Measurements from ENCODE around the gene S100P.
"Not testable (repeated sequence)": the region's sequence is repeated elsewhere in the genome, so short reads cannot be mapped to it uniquely, and the experiment has no call there.

DNA sequence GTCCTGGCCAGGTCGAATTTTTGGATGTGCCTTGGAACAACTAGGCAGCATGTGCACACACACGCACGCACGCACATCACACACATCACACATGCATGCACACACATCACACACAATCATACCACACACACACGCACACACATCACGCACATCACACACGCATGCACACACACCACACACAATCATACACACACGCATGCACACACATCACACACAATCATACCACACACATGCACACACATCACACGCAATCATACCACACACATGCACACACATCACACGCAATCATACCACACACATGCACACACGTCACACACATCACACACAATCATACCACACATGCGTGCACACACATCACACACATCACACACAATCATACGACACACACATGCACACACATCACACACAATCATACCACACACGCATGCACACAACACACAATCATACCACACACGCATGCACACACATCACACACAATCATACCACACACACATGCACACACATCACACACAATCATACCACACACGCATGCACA is 31.8 kb downstream of the S100P start:
- TF ChIP-seq, protein P1, sequence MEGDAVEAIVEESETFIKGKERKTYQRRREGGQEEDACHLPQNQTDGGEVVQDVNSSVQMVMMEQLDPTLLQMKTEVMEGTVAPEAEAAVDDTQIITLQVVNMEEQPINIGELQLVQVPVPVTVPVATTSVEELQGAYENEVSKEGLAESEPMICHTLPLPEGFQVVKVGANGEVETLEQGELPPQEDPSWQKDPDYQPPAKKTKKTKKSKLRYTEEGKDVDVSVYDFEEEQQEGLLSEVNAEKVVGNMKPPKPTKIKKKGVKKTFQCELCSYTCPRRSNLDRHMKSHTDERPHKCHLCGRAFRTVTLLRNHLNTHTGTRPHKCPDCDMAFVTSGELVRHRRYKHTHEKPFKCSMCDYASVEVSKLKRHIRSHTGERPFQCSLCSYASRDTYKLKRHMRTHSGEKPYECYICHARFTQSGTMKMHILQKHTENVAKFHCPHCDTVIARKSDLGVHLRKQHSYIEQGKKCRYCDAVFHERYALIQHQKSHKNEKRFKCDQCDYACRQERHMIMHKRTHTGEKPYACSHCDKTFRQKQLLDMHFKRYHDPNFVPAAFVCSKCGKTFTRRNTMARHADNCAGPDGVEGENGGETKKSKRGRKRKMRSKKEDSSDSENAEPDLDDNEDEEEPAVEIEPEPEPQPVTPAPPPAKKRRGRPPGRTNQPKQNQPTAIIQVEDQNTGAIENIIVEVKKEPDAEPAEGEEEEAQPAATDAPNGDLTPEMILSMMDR (conservative IDR thresholded peaks at IDR 0.05) = not testable (repeated sequence)
- TF ChIP-seq ZFX (IDR thresholded peaks at IDR 0.05) = not testable (repeated sequence)

All from C4-2B (cell line).